Stomach (tissue), 9 donors: Measurements from ENCODE around the gene AKAP5. TPM values are rescaled to one million over a fixed set of nuclear protein-coding genes. Genes with fewer than 3 reads are reported as not detected.

Experiments
- DNase-seq, 2 donors: peaks; one replicate each; pipeline versions ENCODE4 v3.0.0 to v3.0.0-alpha.2; 2013 to 2019
- H3K27ac ChIP-seq, 5 donors: fragments of 200-600 bp in 4 of 5; sonication (generic) in 4 of 5; one replicate each; pipeline ENCODE4 v1.5.1; 2013 to 2019; ENCODE audit warnings: mild to moderate bottlenecking in 1 of 5, moderate library complexity in 1 of 5
- H3K27me3 ChIP-seq, 3 donors: fragments of 200-600 bp; sonication (generic); one replicate each; pipeline ENCODE4 v1.5.1; 2017 to 2019; ENCODE audit warnings: mixed run types in 1 of 3
- H3K36me3 ChIP-seq, 4 donors: fragments of 200-600 bp; sonication (generic); 1 replicate in 3 of 4; 2 replicates in 1 of 4; pipeline ENCODE4 v1.5.1; 2016 to 2019
- H3K4me1 ChIP-seq, 4 donors: fragments of 200-600 bp; sonication (generic); one replicate each; pipeline ENCODE4 v1.5.1; 2016 to 2019
- H3K4me3 ChIP-seq, 4 donors: fragments of 200-600 bp; sonication (generic) in 3 of 4; one replicate each; pipeline ENCODE4 v1.5.1; 2016 to 2019; ENCODE audit warnings: mild to moderate bottlenecking in 1 of 4
- H3K9me3 ChIP-seq, 4 donors: fragments of 200-600 bp; sonication (generic); one replicate each; pipeline ENCODE4 v1.5.1; 2016 to 2019
- CTCF ChIP-seq, 7 experiments: fragments of 450-650 bp in 4 of 7; fragments of 200-600 bp in 3 of 7; sonication (generic) in 3 of 7; IDR thresholded peaks; one replicate each; pipeline ENCODE4 v1.5.1; 2016 to 2019; ENCODE audit warnings: antibody characterized with exemption in 7 of 7, control low read depth in 2 of 7, mild to moderate bottlenecking in 1 of 7
- EP300 ChIP-seq: sonication (generic); formaldehyde crosslinking; IDR thresholded peaks from one replicate; pipeline ENCODE4 v1.6.1; 2017; ENCODE audit warnings: antibody characterized with exemption
- POLR2A ChIP-seq, 4 donors: fragments of 450-650 bp; IDR thresholded peaks; one replicate each; pipeline ENCODE4 v1.6.1; 2016; ENCODE audit warnings: antibody characterized with exemption in 4 of 4, control low read depth in 2 of 4, mild to moderate bottlenecking in 1 of 4, moderate library complexity in 1 of 4
- POLR2AphosphoS5 ChIP-seq, 3 donors: sonication (generic); formaldehyde crosslinking; IDR thresholded peaks; one replicate each; pipeline ENCODE4 v1.6.1; 2016; ENCODE audit warnings: antibody characterized with exemption in 3 of 3
- WGBS, 5 donors: extraction: QIAGEN DNeasy Blood & Tissue Kit in 3 of 5; methylation state at CpG; one replicate each; pipeline versions ENCODE4 v1.1.5 to v1.1.7; 2013 to 2018; 5-methylcytosine and 5-hydroxymethylcytosine counted together
- intact Hi-C: fragments of 100-400 bp; cut with DNase I; formaldehyde crosslinking; loops from one replicate; pipeline ENCODE4 v1.15.1; 2023; ENCODE audit warnings: low total_unique reads
- polyA plus RNA-seq, 3 donors: library from polyadenylated mRNA; stranded (reverse); fragments of 200-250 nt; gene quantifications; one replicate each; pipeline ENCODE4 v1.2.3, GENCODE V29; 2013
- total RNA-seq, 5 donors: library from RNA; depleted of rRNA; stranded (reverse); fragments of >200 nt; gene quantifications; one replicate each; pipeline versions ENCODE4 v1.1.0 to v1.2.3, GENCODE V29; 2014 to 2016
- donor health status: healthy with polysubstance abuse.
- donor health status: Bipolar disorder and iron deficiency.
- donor health status: healthy.

AKAP5 gene
- total and polyA plus RNA-seq, 8 donors: 0.15 to 3.2 (median 0.72) TPM; not detected in 3

- 39 to 66% (median 47%) methylated on average over 2 of the region's 2 CpGs for WGBS, 5 donors
- no peak overlapping the region for H3K27ac ChIP-seq
- H3K4me3 ChIP-seq: no peak overlapping the region
- no peaks in the 10 kb centered on the region for H3K9me3 ChIP-seq
- TF ChIP-seq POLR2A (IDR thresholded peaks at IDR 0.05) (no peak), EP300 (no peak), POLR2AphosphoS5 (IDR thresholded peaks at IDR 0.05) (no peak), CTCF (IDR thresholded peaks at IDR 0.05) (no peak)
- no peaks in the 10 kb centered on the region for H3K27me3 ChIP-seq
- DNase-seq: no peak
- intact Hi-C loops: no loop called here
- no peaks in the 10 kb centered on the region for H3K36me3 ChIP-seq
- no peaks in the 10 kb centered on the region for H3K4me1 ChIP-seq
Measured at GRCh38 chr14:64474041-64474440, 8.7 kb downstream of the AKAP5 start.

DNA sequence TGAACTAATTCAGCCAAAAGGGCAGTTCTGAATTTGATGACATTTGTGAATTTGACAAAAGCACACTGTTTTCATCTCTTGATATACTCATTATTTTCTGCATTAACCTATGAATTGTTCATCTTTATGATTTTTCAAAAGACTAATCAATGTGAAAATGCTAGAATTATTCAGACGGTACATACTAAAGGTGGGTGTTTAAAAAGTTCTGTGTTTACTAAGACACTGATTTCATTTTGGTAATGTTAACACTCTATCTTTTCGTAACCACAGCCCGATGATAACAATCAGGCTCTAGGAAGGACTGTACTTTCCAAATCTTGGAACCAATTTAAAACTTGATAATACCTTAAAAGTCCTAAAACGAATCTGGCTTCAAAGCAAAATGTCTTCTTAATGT lies 9.4 kb downstream of the AKAP5 start:
- no peak for DNase-seq
- intact Hi-C loops: no loop called here
- Histone ChIP-seq H3K27ac (no peak overlapping the region), H3K4me3 (no peak overlapping the region), H3K27me3 (no peaks in the 10 kb centered on the region), H3K36me3 (peaks cover 0 to 6% (median 1%) of the 10 kb centered on the region in 4 donors), H3K9me3 (no peaks in the 10 kb centered on the region), H3K4me1 (no peaks in the 10 kb centered on the region)
- TF ChIP-seq CTCF (IDR thresholded peaks at IDR 0.05): no peak
- no peak for TF ChIP-seq EP300
- TF ChIP-seq POLR2AphosphoS5 (IDR thresholded peaks at IDR 0.05): no peak
- TF ChIP-seq POLR2A (IDR thresholded peaks at IDR 0.05): no peak
- 44 to 71% (median 60%) methylated on average over 4 of the region's 4 CpGs for WGBS, 5 donors

DNA sequence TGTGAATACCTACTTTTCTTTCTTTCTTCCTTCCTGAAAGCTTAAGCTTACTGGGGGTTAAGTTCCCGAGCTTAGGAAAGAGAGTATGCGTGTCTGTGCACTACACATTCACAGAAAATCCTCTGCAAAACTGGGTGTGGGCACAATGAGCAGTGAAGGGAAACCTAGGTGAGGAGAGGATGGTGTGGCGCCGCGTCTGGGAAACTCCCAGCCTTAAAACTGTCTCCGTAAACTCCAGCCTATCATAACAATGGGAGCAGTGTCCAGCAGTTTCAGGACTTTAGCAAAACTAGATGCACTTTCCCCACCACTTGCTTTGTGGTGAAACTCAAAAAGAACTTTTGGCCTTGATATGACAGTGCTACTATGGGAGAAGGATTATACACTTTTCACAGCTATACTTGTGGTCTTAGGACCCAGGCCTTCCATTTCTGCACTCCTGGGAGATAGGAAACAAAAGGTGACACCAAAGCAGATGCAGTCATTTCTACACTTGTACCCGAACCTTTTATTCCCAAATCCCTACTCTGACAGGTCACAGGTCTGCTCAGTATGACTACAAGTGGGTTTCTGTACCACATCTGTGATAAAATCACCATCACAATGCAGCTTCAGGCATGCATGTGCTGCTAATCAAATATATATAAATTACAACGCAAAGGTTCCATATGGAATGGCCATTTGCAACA lies 10.4 kb downstream of the AKAP5 start:
- intact Hi-C loops: no loop called here
- no peaks in the 10 kb centered on the region for H3K9me3 ChIP-seq
- WGBS, 5 donors: 88 to 92% (median 90%) methylated on average over 8 of the region's 8 CpGs
- no peak for DNase-seq
- no peaks in the 10 kb centered on the region for H3K4me1 ChIP-seq
- no peak overlapping the region for H3K4me3 ChIP-seq
- H3K27ac ChIP-seq: no peak overlapping the region
- H3K27me3 ChIP-seq: no peaks in the 10 kb centered on the region
- H3K36me3 ChIP-seq: peaks cover 0 to 16% (median 3%) of the 10 kb centered on the region in 4 donors
- TF ChIP-seq POLR2A (IDR thresholded peaks at IDR 0.05) (no peak), EP300 (no peak), CTCF (IDR thresholded peaks at IDR 0.05) (no peak), POLR2AphosphoS5 (IDR thresholded peaks at IDR 0.05) (no peak)

- H3K36me3 ChIP-seq: peaks cover 0 to 21% (median 8%) of the 10 kb centered on the region in 4 donors
- TF ChIP-seq EP300 (no peak), POLR2AphosphoS5 (IDR thresholded peaks at IDR 0.05) (no peak)
- intact Hi-C loops: no loop called here
- no peaks in the 10 kb centered on the region for H3K27me3 ChIP-seq
- H3K9me3 ChIP-seq: no peaks in the 10 kb centered on the region
- no peak overlapping the region for H3K27ac ChIP-seq
- DNase-seq: no peak
- no peak overlapping the region for H3K4me3 ChIP-seq
- 90 to 92% (median 91%) methylated on average over 8 of the region's 8 CpGs for WGBS, 5 donors
- no peaks in the 10 kb centered on the region for H3K4me1 ChIP-seq
Measured at GRCh38 chr14:64476438-64476837, 11.1 kb downstream of the AKAP5 start.

DNA sequence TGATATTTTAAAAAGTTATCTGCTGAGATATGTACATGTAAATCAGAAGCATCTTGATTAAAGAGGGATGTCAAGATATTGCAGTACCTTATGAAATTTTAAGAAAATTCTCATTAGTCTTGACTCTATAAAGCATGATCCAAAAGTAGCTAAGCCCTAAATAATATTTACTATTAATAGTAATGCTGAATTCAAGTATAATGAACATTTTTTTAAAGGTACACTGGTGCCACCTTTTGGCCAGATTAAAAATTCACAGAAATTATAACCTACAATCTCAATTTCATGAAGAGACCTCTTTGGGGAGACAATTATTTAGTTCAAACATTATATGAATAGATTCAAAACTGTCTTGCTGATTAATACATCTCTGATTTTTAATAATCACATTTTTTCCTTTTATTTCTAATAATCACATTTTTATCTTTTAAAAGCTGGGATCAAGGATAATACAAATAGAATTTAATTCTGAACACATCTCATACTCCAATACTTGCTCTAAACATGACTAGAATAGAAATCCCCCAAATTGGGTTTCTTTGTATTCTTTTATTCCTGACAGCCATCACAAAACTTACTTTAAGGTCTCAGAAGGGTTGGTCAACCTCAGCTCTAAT lies 13.4 kb downstream of the AKAP5 start:
- TF ChIP-seq CTCF (IDR thresholded peaks at IDR 0.05): peak in 2 of 7 experiments; percentile 20 to 47
- TF ChIP-seq POLR2A (IDR thresholded peaks at IDR 0.05): no peak
- no peaks in the 10 kb centered on the region for H3K9me3 ChIP-seq
- intact Hi-C loops: no loop called here

More for the DNA sequence above, 13.4 kb downstream of the AKAP5 start:
- Histone ChIP-seq H3K27me3 (no peaks in the 10 kb centered on the region), H3K4me1 (no peaks in the 10 kb centered on the region), H3K27ac (no peak overlapping the region), H3K4me3 (no peak overlapping the region), H3K36me3 (peaks cover 0 to 25% (median 11%) of the 10 kb centered on the region in 4 donors)
- DNase-seq: peak in 1 of 2 donors; percentile 56
